Panc1 (cell line): ENCODE results near the gene RPS6KA4. TPM values are rescaled to one million over a fixed set of nuclear protein-coding genes. Genes with fewer than 3 reads are reported as not detected.
"Not testable (repeated sequence)": the region's sequence is repeated elsewhere in the genome, so short reads cannot be mapped to it uniquely, and the experiment has no call there.

Source experiments
- ATAC-seq: fragments of 200-7000 bp; cut with Tn5 transposase; 2 replicates; pipeline ENCODE4 v1.9.1; 2020; ENCODE audit warnings: mild to moderate bottlenecking, moderate library complexity
- BruUV-seq: library from RNA; stranded (reverse); fragments of 400-500 nt; replicated peaks from 2 replicates; lab custom pipeline; 2021; lab: Mats Ljungman, UMichigan
- CTCF ChIA-PET: fragments of 300-600 bp; sonication (Branson Sonifier 250); formaldehyde crosslinking; loops from one replicate; lab custom pipeline; 2022; ENCODE audit warnings: antibody characterized with exemption; lab: Charles Lee
- POLR2A ChIA-PET: fragments of 300-600 bp; sonication (Branson Sonifier 250); formaldehyde crosslinking; loops from one replicate; lab custom pipeline; 2022; ENCODE audit warnings: antibody characterized with exemption; lab: Charles Lee
- DNase-seq: peaks from one replicate; pipeline ENCODE4 v3.0.0-alpha.2; 2010; ENCODE audit warnings: low read depth, low spot score
- H3K27ac ChIP-seq: 2 replicates; pipeline ENCODE4 v1.5.1; 2011; ENCODE audit warnings: mild to moderate bottlenecking, low read length, inconsistent platforms
- H3K27me3 ChIP-seq: fragments of 200-500 bp; sonication (Bioruptor generic); 2 replicates; pipeline ENCODE4 v1.6.0; 2014; ENCODE audit warnings: low read length, inconsistent platforms; ENCODE audit not compliant: control insufficient read depth, insufficient read depth
- H3K36me3 ChIP-seq: fragments of 200-500 bp; sonication (Bioruptor generic); 2 replicates; pipeline ENCODE4 v1.5.1; 2014; ENCODE audit warnings: inconsistent platforms, mild to moderate bottlenecking, low read length, moderate library complexity; ENCODE audit not compliant: control insufficient read depth, insufficient read depth
- H3K4me1 ChIP-seq: 2 replicates; pipeline ENCODE4 v1.5.1; 2011; ENCODE audit warnings: inconsistent platforms, mild to moderate bottlenecking, low read length, moderate library complexity; ENCODE audit not compliant: control insufficient read depth, insufficient read depth
- H3K4me3 ChIP-seq, 2 experiments: 2 replicates each; pipeline ENCODE4 v1.5.1; 2011 to 2012; ENCODE audit warnings: low read depth in 2 of 2, low read length in 2 of 2, mild to moderate bottlenecking in 2 of 2, inconsistent platforms in 1 of 2, moderate library complexity in 1 of 2
- H3K9me3 ChIP-seq: fragments of 200-500 bp; sonication (Bioruptor generic); 2 replicates; pipeline ENCODE4 v1.5.1; 2014; ENCODE audit warnings: low read depth, mild to moderate bottlenecking, inconsistent platforms, low read length, moderate library complexity; ENCODE audit not compliant: control insufficient read depth, insufficient read depth
- TCF7L2 ChIP-seq: IDR thresholded peaks from 2 replicates; pipeline ENCODE4 v1.6.1; 2011; ENCODE audit warnings: mild to moderate bottlenecking, low read depth, low read length, inconsistent platforms
- in situ Hi-C: cut with HindIII; loops from 2 replicates; pipeline ENCODE4 v1.10.0; 2016; ENCODE audit warnings: low sequenced_read_pairs, low pct_unique_long_range_greater_than_20kb
- intact Hi-C: fragments of 100-400 bp; cut with micrococcal nuclease; formaldehyde crosslinking; loops from one replicate; pipeline ENCODE4 v1.10.0; 2022; ENCODE audit not compliant: unreplicated experiment
- total RNA-seq: library from RNA; stranded (reverse); gene quantifications from one replicate; pipeline ENCODE4 v1.2.1, GENCODE V29; 2021; ENCODE audit not compliant: unreplicated experiment
- TF ChIP-seq, protein P1 (sequence below): fragments of 450-650 bp; IDR thresholded peaks from 2 replicates; pipeline ENCODE4 v1.5.1; 2017; ENCODE audit warnings: mild to moderate bottlenecking

The RPS6KA4 gene
- total RNA-seq, 1 experiment from 2014 or later: 74.0 TPM

DNA sequence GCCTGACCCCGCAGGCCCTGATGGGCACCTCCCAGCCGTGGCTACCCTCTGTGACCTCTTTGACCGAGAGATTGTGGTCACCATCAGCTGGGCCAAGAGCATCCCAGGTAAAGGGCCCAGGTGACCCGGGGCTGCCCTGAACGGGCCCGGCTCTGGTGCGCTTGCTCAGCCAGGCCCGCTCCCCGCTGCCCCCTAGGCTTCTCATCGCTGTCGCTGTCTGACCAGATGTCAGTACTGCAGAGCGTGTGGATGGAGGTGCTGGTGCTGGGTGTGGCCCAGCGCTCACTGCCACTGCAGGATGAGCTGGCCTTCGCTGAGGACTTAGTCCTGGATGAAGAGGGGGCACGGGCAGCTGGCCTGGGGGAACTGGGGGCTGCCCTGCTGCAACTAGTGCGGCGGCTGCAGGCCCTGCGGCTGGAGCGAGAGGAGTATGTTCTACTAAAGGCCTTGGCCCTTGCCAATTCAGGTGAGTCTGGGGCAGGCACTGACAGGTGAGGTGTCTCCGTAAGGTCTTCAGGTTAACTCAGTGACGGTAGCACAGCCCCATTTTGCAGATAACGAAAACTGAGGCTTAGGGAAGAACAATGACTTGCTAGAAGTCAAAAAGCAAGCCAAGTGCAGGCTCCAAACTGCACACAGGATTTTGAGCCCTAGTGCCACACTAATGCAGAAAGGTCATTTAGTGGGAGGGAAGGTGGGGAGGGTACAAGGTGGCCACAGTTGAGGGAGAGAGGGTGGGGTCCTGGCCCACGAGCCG is 44.0 kb upstream of the RPS6KA4 start:
- peak overlapping the region; percentile 44 for H3K27ac ChIP-seq
- H3K36me3 ChIP-seq: peaks cover 2% of the 10 kb centered on the region; the same call in 1 of the 2 replicates
- no peak for TF ChIP-seq TCF7L2
- TF ChIP-seq, protein P1, sequence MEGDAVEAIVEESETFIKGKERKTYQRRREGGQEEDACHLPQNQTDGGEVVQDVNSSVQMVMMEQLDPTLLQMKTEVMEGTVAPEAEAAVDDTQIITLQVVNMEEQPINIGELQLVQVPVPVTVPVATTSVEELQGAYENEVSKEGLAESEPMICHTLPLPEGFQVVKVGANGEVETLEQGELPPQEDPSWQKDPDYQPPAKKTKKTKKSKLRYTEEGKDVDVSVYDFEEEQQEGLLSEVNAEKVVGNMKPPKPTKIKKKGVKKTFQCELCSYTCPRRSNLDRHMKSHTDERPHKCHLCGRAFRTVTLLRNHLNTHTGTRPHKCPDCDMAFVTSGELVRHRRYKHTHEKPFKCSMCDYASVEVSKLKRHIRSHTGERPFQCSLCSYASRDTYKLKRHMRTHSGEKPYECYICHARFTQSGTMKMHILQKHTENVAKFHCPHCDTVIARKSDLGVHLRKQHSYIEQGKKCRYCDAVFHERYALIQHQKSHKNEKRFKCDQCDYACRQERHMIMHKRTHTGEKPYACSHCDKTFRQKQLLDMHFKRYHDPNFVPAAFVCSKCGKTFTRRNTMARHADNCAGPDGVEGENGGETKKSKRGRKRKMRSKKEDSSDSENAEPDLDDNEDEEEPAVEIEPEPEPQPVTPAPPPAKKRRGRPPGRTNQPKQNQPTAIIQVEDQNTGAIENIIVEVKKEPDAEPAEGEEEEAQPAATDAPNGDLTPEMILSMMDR: peak; percentile 77
- H3K9me3 ChIP-seq: no peaks in the 10 kb centered on the region
- DNase-seq (no peak), ATAC-seq (no peak)
- no peaks in the 10 kb centered on the region for H3K27me3 ChIP-seq
- in situ Hi-C loops (no loop called here), intact Hi-C loops (no loop called here)
- ChIA-PET CTCF (interaction anchor here (0.8 kb wide), 1 partner anchor 38 kb away, joined by 3 read pairs; no protein-coding TSS in a partner anchor), POLR2A (no interaction called here)
- no TSS peak for BruUV-seq
- no peak overlapping the region for H3K4me3 ChIP-seq
- peaks cover 27% of the 10 kb centered on the region for H3K4me1 ChIP-seq

DNA sequence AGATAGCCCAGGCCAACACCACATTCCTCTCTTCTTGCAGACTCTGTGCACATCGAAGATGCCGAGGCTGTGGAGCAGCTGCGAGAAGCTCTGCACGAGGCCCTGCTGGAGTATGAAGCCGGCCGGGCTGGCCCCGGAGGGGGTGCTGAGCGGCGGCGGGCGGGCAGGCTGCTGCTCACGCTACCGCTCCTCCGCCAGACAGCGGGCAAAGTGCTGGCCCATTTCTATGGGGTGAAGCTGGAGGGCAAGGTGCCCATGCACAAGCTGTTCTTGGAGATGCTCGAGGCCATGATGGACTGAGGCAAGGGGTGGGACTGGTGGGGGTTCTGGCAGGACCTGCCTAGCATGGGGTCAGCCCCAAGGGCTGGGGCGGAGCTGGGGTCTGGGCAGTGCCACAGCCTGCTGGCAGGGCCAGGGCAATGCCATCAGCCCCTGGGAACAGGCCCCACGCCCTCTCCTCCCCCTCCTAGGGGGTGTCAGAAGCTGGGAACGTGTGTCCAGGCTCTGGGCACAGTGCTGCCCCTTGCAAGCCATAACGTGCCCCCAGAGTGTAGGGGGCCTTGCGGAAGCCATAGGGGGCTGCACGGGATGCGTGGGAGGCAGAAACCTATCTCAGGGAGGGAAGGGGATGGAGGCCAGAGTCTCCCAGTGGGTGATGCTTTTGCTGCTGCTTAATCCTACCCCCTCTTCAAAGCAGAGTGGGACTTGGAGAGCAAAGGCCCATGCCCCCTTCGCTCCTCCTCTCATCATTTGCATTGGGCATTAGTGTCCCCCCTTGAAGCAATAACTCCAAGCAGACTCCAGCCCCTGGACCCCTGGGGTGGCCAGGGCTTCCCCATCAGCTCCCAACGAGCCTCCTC is 43.1 kb upstream of the RPS6KA4 start:
- H3K9me3 ChIP-seq, BruUV-seq, intact Hi-C loops, in situ Hi-C loops, H3K36me3 ChIP-seq, ATAC-seq, H3K27me3 ChIP-seq, DNase-seq: not testable (repeated sequence)
- Histone ChIP-seq H3K27ac (peak overlapping the region; percentile 100), H3K4me1 (peaks cover 33% of the 10 kb centered on the region), H3K4me3 (peak overlapping the region; percentile 74 to 77)
- POLR2A ChIA-PET: interaction anchor here (1.1 kb wide), 1 partner anchor 16 kb away, joined by 3 read pairs; no protein-coding TSS in a partner anchor
- CTCF ChIA-PET: interaction anchor here (2.1 to 2.3 kb wide), 2 partner anchors 27 to 39 kb away, joined by 15 to 21 read pairs; no protein-coding TSS in a partner anchor

DNA sequence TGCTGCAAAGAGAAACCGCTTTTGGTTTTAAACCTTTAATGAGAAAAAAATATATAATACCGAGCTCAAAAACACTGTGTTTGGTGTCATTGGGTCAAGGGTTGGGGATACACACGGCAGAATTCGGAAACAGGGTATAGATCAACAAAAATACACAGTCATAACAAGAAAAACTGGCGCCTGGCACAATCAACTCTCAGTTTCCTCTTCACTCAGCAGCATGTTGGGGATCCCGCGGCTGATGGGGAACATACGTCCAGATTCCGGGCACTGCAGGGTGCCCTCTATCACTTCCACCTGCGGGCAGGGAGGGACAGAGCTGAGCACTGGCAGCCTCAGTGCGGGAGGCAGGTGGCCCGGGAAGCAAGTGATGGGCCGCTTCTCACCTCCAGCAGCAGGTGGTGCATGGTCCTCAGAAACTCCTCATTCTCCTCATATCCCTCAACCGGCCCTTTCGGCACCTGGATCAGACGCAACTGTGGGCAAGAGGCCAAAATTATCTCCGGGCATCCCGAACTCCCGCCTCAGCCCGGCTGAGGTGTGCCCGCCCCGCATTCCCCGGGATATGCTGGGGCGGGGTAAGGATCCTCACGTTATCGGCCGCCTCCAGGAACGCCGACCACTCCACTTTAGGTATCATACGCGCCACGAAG is 42.2 kb upstream of the RPS6KA4 start:
- Histone ChIP-seq H3K27ac (peak overlapping the region; percentile 100), H3K9me3 (no peaks in the 10 kb centered on the region), H3K4me1 (peaks cover 39% of the 10 kb centered on the region), H3K36me3 (peaks cover 2% of the 10 kb centered on the region; the same call in 1 of the 2 replicates), H3K4me3 (peak overlapping the region; percentile 74 to 77), H3K27me3 (no peaks in the 10 kb centered on the region)
- intact Hi-C loops: no loop called here
- TF ChIP-seq TCF7L2: no peak
- TF ChIP-seq, protein P1: peak; percentile 50; the same call in 1 of the 2 replicates
- ChIA-PET CTCF (interaction anchor here (0.6 to 2.3 kb wide), 10 partner anchors 12 to 76 kb away, joined by 3 to 21 read pairs (median 7); partner anchors contain the start of genes CATSPERZ and FKBP2), POLR2A (interaction anchor here (0.9 to 2.0 kb wide), 5 partner anchors 10 to 32 kb away, joined by 3 to 12 read pairs (median 5); partner anchors contain the start of gene BAD)
- TSS peak; percentile 100 for BruUV-seq
- DNase-seq: peak; percentile 35
- in situ Hi-C loops: no loop called here
- peak; percentile 27 for ATAC-seq
